GF-D8 (cell line): ENCODE results near the gene TBC1D9.

ENCODE experiments used
- DNase-seq: peaks from one replicate; lab custom pipeline; 2025; lab: John Stamatoyannopoulos, UW

TBC1D9 gene

DNA sequence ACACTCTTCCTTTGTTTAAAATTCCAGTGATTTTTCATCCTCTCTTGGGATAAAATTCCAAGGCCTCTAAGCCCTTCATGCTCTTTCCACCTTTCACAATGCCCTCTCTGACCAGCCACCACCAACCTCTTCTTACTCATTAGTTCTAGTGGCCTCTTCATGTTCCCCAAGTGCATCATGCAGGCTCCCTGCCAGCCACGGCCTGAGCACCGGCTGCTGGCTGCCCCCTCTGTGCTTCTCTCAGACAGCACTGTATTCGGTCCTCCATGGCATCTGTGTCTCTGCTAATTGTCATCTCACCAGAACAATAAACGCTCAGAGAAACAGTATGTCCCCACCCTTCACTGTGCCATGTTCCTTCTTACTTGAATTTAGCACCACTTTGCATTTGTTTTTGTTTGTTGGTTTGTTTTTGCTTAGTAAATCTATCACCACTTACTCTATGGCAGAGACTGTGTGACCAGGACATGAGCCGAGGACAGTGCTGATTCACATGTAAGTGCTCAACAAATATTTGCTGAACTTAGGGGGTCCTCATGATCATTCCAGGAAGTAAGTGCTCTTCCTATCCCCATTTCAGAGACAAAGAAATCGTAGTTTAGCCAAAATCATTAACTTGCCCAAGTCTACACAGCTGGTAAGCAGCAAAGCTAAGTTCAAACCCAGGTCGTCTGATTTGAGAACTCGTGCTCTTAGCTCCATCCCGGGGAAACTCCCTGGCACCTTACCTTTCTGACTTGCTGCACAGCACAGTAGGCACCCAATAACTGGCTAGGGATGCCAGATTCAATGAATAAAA lies 110.4 kb downstream of the TBC1D9 start:
- DNase-seq, result no peak

DNA sequence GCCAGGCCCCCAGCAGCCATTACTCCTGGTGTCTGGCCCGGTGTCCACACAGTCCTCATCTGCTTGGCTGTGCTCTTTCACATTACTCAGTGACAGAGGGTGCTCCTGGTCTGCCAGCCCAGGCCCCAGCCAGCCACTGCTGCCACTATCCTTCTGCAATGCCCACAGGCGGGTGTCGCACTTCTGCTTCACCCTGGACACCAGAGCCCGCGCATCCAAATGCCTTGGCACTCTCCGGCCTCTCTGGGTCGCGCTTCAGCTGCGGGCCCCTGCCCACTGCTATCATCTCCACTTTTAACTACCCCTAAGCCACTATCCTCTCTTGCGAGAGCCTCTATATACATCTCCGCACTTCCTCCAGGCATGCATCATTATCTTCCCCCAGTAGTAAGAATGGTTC lies 111.0 kb downstream of the TBC1D9 start:
- DNase-seq, result no peak

DNA sequence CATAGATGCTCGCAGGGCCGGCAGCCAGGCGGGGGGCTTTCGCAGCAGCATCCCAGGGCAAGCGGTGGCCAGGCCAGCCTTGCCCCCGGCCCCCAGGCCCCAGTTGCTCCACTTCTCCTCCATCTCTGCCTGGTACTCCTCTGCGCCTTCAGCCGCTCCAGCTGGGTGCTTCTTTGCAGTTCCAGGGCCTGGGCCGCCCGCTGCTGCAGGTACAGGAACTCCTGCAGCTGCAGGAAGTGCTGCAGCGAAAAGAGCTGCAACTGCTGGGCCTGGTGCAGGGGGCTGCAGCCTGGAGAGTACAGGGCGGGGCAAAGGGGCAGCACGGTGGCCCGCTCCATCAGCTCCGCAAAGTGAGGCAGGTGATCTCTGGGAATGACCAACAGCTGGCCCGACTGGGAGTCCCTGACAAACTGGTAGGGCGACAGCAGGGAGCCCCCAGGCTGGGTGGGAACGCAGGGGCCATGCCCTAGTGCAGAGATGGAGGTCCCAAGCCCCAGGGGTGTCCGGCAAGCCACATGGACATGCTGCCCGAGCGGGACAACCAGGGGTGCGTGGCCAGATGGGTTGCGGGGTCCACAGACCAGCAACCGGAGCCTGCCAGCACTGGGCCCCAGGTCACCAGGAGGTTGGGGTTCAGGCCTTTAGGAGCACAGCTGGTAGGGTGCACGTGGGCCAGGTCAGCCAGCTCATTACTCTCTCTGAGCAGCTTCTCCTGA lies 111.6 kb downstream of the TBC1D9 start:
- DNase-seq, result no peak

DNA sequence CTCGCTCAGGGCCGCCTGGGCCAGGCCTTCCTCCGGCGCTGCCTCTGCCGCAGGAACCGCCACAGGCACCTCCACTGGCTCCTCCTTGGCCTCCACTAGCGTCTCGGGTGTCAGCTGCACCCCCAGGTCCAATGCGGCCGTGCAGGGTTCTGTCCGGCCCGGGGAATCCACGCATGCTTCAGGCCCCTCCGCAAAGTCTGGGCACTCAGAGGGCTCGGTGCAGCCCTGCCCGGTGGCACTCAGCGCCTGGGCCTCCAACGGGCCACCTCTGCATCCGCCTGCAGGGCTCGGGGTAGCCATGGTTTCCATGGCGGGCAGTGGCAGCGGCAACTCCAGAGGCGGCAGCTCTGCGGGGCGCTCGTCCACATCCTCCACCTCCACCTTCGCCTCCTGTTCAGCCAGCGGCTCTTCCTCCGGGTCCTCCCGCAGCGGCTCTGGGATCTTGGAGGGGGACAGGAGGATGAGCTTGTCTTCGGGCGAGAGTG lies 112.6 kb downstream of the TBC1D9 start:
- no peak for DNase-seq

DNA sequence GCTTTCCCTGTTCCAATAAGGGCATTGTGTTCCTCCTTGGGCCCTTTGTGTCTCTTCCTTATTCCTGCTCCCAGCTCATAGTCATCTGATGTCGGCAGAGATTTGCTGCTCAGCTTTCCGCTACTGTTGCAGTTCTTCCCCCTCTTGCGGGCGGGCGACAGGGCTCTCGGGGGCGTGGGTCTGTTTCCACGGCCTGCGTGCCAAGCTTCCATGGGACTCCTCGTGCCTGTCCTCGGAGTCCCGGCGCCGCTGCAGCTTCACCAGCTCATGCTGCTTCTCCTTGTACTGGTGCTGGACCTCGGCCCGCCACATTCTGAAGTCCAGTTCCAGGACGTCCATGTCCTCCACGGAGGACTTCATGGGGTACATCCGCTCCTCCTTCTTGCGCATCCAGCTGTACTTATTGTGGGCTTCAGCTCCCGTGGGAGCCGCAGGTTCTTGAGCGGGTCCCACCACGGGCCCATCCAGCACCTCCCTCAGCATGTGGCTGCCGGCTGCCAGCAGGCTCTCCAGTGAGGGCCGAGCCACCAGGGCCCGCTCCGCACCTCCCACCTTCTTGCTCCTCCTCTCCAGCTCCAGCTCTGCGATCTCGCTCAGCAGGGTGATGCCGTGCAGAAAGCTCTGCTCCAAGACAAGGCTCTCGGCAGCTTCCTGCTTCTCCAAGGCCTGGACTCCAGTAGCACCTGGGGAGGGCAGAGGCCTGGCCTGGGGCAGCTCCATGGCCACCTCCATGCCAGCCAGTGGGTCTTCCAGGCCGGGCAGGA lies 113.3 kb downstream of the TBC1D9 start:
- no peak for DNase-seq

DNA sequence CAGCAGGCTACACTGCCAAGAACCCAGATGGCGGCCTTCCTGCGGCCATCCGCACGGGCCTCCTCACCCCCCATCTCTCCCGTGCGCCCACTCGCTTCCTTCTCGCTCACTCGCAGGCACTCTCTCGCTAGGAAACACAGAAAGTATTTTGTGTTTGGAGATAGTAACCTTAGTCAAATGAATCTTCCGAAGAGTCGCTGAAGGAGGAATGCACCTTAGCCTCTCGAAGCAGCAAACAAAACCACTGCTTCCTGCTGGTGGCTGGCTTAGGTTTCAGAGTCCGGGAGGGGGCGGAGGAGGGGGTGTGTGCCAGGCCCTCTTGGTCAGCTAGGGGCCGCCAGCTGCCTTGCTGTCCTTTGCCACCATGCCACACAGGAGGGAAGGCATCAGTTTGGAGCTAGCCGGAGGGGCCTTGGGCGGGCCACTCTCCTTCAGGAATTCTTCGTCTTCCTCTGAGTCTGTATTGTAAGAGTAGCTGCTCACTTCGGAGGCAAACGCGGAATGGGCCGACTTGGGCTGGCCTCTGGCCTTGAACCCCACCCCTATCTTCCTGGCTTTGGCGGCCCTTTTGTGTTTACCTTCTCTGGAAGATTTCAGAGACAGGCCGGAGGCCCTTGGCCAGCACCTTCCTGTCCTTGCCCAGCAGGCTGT lies 114.3 kb downstream of the TBC1D9 start:
- DNase-seq, result no peak

DNA sequence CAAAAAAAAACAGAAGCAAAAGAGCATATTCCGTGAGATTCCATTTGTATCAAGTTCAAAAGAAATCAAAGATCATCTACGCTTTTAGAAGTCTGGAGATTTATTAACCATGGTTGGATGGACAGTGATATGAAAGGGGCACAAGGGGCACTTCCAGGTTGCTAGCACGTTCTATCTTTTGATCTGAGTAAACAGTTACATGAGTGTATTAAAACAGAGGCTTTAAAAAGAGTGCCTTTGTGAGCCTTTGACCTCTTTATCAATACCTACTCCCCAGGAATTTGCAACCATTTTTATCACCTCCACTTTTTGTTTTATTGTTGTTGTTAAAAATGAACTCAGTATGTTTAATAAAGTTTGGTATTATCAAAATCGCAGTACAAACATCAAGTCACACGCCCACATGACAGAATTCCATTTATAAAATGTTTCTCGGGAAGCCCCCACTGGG lies 115.1 kb downstream of the TBC1D9 start:
- no peak for DNase-seq

DNA sequence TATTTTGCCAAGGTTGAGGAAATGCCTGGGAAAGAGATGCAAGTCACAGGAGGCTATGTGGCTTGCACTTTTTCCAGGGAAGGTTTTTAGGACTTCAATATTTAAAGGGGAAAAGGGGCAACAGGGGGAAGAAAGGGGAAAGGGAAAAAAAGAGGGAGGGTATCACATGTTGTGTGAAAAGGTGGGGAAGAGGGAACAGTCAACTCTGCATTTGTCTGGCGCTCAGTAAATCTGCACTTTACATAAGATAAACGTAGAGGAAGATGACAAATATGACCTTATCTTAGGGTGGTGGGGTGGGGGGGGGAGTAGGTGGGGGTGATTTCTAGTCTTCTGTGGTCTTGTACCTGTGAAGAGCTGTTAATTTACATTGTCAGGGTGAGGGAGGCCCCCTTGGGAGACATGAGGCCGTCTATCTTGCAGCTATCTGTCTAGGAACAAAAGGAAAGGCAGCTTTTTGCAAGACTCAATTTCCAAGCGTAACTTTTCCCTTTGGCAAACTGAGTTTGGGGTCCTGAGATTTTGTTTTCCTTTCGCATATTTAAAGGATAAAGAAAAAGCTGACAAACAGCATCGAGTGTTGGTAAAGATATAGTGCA lies 115.9 kb downstream of the TBC1D9 start:
- DNase-seq, result no peak

DNA sequence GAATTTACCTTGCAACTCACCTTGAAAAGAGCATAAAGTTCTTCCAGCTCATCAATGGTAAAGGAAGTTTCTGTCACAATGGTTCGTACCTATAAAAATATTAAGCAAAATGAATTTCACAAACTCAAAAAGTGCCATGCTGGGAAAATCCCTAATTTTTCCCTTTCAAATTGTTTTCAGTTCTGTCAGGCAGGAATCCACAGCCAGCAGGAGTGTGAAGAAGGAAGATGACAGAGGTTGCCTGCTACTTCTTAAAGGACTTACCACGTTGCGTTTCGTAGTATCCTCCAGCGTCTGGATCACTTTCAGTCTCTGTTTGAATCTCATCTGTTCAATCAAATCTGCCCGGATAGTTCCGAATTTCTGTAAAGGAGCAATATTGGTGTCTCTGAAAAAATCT lies 117.1 kb downstream of the TBC1D9 start:
- DNase-seq, result no peak

DNA sequence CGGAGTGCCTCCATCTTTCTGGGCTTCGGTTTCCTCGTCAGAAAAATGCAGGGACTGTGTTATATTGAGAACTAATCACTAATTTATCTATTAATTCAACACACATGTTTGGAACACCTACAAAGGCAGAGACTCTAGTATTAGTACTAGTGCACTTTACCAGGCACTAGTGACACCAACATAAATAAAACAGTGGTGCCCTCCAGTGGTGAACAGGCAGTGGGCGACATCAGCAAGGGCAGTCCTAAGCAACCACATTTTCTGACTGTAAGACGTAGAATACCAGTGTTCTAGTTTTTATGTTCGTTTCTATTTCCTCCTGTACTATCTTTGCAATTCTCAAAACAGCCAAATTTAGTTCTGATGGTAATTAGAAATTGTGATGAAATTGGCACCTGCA lies 118.3 kb downstream of the TBC1D9 start:
- no peak for DNase-seq

DNA sequence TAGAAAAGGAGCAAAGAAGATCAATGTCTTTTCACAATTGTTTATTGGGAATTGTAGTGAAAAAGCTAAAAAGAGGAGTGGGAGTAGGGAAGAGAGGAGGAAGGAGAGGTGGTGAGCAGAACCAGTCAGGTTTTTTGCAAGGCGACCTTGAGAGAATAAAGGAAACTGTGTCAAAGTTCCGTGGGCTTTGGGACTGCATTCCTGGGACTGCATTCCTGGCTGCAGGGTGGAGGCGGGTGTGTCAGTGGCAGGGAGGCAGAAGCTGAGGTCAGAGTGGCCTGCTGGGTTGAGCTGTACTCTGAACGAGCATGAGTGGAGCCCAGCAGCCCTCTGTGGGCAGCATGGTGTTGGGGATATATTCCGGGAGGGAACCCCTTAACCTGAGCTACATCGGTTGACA lies 120.6 kb downstream of the TBC1D9 start:
- no peak for DNase-seq

DNA sequence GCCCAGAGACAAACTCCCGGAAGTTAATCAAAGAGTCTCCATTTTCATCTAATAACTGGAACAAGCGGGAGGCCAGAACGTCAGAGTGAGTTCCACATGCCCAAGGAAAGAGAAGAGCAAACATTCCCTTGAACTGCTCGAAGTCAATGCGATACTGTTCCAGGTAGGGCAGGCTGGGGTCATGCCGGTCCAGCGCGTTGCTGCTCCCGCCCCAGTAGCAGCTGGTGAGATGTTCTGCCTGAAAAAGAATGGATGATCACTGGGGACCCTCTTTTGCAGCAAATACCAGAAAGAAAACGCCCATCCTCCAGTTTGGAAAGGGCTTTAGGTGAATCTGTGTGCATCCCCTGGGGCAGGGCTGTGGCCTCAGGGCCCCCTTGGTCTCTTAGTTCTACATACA lies 122.2 kb downstream of the TBC1D9 start:
- no peak for DNase-seq

DNA sequence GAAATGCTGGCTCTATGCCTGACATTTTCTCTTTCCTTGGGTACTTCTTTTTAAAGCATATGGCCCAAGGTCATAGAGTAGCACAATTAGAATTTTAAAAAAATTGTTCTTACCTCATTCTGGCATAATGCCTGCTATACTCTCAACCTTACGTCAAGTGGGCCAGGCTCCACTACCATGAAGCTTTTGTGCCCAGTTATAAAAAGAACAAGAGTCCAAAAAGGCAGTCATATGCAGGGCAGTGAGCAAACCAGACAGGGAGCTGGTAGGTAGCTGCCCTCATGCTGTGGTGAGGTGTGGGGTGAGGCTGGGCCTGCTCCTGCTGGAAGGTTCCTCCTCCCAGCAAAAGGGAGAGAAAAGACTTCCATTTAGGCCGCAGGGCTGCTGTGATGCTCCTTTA lies 123.1 kb downstream of the TBC1D9 start:
- DNase-seq, result no peak

DNA sequence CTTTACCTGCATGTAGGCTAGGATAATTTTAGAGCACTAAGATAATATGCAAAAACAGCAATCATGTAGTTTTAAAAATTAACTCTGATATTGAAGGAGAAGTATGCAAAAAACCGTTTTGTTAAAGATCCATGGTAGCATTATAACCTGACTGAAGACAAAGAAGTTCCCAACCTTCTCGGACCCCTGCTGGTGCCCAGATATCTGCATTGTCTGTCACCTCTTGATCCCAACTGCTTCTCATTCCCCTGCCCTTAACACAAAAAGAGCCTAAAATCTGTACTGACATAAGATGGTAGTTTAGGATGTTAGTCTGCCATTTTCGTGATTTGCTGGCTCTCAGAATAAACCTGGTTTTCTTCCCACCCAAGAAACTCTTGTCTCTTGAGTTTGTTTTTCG lies 125.9 kb downstream of the TBC1D9 start:
- no peak for DNase-seq

DNA sequence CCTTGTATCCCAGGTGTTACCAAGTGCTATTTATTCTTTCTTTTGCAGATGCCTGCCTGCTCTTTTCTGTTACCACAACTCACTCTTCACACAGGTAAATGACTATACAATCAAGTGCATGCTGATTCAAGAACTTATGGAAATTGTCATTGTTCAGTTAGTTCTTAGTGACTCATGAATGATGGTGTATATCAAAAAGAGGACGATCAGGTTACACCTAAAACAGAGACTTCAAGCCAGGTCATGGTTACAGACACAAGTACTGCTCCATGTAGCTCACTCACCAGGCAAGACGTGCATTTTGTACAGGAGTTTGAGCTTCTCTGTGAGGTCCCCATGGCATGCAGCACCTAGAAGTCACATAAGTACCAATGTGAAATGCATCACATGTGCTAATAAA lies 128.2 kb downstream of the TBC1D9 start:
- no peak for DNase-seq

DNA sequence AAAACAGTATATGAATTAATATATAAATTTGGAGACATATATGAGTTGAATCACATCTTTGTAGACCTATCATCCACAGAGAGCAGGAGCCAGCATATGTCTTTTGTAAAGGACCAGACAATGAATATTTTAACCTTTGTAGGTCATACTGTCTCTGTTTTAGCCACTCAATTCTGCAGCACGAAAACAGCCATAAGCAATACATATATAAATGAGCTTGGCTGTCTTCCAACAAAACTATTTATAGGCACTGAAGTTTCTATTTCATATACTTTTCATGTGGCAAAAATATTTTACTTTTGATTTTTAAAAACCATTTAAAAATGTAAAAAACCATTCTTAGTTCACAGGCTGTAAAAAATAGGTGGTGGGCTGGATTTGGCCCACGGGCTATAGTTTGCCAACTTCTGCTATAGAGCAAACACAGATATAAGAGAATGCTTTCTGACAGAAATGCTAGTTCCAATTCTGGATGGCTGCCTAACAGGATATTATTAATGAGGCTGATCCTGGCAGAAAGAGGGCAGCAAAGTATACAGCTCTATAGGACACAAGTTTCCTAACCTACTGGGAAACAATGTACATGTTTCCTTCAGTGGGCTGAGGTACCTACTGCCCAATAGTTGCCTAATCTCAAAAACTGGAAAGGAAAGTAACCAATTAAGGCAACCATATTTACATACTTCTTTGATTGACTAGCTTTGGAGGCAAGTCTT lies 129.4 kb downstream of the TBC1D9 start:
- DNase-seq, result no peak

DNA sequence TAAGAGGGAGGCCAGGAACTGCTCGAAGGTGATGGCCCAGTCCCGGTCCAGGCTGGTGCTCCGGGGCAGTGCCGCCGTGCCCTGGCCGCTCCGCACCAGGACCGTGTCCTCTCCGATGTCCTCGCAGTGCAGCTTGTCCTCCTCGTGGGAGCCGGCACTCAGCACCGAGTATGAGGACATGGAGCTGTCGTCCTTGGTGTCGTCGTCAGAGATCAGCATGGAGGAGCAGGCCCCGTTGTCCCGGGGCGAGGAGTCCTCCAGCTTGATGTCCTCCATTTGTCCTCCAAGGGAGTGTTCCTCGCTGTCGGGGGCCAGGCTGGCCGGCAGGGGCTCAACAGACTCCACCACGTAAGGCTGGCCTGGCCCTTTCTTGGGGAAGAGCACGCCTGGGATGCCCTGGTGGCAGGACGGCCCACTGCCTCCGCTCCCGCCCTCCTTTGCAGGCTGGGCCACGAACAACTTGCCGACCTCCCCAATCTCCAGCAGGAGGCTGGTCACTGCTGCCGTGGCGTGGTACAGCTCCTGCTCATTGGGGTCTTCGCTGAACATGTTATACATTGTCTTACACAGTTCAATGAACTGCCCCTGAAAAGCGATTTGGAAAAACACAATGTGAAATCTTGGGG lies 133.7 kb downstream of the TBC1D9 start:
- no peak for DNase-seq

DNA sequence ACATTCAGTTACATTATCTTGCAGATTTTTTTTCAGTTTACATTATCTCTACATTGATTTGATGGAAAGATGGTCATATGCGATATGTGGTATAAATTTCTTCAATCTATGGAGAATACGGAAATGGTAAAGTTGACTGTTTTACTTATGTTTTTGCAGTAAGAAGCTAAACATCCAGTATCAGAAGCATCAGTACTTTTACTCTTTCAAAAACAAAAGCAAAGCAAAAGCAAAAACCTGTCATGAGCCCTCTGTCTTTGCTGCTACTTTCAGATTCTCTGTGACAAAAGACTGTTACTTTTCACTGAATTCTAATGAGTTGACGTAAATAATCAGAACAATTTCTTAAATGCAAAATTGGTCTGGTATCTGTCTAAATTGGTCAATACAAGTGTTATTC lies 135.0 kb downstream of the TBC1D9 start:
- no peak for DNase-seq

DNA sequence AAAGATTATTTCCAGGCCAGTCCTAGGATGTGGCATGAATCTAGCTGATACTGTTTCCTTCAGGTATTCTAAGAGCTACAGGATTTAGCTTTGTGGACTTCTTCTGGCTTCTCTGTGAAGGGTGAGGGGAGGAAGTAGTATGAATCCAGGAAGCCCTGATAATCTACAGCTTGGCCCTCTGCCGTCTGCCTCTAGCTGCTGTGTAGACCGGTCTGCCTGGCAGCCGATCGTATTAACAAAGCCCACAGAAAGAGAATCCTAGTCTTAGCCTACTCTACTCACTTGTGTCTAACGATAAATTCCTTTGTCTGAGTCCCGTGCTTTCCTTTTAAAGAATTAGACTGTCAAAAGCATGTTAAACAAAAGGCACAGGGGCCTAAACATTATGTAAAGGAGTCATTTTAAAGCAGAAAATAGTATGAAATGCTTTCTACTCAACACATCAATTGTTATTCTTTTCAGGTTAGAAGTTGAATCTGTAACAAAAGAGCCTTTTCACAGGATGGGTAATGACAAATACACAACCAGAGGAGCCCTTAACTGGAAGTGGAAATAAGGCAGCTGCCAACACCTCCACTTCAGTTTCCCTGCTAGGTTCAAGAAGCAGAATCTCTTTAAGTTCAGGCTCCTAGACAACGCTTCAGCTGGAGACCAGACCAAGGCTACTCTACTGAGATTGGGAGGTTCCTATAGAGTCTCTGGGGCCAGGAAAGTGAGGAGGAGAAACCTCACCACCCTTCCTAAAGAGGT lies 138.5 kb downstream of the TBC1D9 start:
- DNase-seq, result no peak

DNA sequence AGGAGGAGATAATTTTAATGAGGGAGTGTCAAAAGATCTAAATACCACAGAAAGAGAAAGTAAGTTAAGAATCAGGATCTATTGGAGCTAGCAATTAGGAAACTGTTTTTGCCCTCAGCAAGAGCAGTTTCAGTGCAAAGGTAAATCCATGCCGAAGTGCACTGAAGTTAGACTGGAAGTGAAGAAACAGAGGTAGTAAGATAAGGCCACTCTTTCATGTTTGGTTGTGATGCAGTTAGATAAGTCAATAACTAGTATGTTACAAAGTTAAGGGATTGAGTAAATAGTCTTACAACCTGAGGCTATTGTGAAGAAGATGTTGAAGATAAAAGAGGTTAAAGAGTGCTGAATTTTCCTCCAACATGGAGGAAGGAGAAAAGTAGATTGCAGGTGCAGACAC lies 140.7 kb downstream of the TBC1D9 start:
- DNase-seq, result no peak
